Measurements from ENCODE around the gene LRIG1.

The LRIG1 gene

DNA sequence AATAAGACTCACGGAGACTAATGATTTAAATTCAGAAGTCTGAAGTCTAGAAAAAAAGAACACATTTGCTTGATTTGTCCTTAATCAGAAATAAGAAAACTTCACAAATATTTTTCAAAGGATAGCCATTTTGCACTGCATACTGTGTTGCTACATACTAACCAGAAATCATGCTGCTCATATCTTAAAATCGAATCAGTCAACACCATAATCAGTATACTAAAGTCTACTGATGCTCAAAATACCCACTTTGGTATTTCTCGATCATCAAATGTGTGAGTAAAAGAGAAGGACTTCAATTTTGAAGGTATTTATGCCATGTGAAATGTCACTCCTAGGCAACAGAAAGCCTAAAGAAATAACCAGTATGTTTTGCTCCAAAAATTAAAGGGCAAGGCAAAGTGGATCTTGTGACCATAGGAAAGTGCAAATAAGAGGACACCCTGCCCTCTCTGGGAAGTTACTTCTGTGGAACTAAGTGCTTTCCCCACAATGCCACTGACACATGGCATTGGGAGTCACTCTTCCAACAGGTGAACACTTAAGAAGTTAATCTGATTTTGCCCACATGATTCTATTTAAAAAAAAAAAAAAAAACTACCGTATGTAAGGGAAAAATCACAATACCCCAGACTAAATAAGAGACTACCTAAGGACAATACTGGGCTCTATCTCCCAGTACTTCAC, 2.7 kb downstream of the LRIG1 start:
- H3K4me3 ChIP-seq (ENCODE audit: low read depth, low read length): no peak overlapping the region
- TF ChIP-seq, protein P1, sequence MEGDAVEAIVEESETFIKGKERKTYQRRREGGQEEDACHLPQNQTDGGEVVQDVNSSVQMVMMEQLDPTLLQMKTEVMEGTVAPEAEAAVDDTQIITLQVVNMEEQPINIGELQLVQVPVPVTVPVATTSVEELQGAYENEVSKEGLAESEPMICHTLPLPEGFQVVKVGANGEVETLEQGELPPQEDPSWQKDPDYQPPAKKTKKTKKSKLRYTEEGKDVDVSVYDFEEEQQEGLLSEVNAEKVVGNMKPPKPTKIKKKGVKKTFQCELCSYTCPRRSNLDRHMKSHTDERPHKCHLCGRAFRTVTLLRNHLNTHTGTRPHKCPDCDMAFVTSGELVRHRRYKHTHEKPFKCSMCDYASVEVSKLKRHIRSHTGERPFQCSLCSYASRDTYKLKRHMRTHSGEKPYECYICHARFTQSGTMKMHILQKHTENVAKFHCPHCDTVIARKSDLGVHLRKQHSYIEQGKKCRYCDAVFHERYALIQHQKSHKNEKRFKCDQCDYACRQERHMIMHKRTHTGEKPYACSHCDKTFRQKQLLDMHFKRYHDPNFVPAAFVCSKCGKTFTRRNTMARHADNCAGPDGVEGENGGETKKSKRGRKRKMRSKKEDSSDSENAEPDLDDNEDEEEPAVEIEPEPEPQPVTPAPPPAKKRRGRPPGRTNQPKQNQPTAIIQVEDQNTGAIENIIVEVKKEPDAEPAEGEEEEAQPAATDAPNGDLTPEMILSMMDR (IDR thresholded peaks at IDR 0.05; ENCODE audit: borderline replicate concordance, insufficient read depth, low read depth, low read length): no peak

DNA sequence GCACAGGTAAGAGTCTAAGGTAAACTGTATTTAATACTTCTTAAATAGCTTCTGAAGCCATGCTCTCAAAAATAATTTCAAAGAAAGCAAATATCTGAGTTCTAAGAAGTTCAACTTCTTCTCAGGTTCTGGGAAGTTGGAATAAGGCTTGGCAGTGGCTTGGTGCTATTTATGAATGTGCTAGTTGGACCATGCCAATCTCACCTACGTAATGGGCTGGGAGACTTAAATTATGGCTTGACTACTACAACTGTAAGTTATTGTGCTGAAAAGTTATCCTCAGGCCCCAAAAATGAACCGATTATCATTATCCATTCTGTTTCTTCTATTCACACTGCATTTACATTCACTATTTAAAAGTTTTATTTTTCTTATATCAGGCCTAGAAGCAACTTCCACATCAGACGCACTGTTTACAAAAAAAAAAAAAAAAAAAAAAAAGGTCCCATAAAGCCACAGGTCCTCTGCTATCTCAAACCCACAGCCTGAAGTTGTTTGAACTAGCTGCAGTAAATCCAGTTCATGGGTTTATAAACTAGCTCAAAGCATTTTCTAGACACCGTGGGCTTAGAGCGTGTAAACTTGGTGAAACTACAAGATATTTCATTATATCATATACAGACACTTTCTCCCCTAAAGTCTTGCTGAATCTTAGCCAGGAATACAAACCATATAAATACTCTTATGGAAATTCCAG, 3.4 kb downstream of the LRIG1 start:
- TF ChIP-seq, protein P1 (IDR thresholded peaks at IDR 0.05; ENCODE audit: borderline replicate concordance, insufficient read depth, low read depth, low read length): no peak
- H3K4me3 ChIP-seq (ENCODE audit: low read depth, low read length): no peak overlapping the region

DNA sequence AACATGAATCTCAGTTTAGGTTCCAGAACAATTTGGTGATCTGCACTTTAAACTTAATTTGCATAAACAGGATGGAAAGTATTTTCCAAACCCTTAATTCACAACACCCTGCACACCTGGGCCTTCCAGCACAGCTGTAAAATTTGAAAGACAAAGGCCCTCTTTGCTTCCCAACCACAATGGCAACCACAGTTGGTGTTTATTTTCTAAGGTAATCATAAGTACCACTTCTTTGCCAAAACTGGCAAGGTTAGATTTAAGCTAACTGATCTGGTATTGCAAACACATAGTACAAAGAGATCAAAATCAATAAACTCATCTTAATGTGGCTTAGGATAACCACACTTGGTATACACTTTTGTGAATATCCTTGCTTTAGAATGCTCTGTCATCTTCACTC, 4.1 kb downstream of the LRIG1 start:
- no peak overlapping the region for H3K4me3 ChIP-seq (ENCODE audit: low read depth, low read length)
- TF ChIP-seq, protein P1 (IDR thresholded peaks at IDR 0.05; ENCODE audit: borderline replicate concordance, insufficient read depth, low read depth, low read length): no peak

GRCh38 chr3:66496301-66496700, 4.5 kb downstream of the LRIG1 start:
- TF ChIP-seq, protein P1 (IDR thresholded peaks at IDR 0.05; ENCODE audit: borderline replicate concordance, insufficient read depth, low read depth, low read length): no peak
- H3K4me3 ChIP-seq (ENCODE audit: low read depth, low read length): no peak overlapping the region

GRCh38 chr3:66495668-66496045, 5.2 kb downstream of the LRIG1 start:
- no peak overlapping the region for H3K4me3 ChIP-seq (ENCODE audit: low read depth, low read length)
- TF ChIP-seq, protein P1 (IDR thresholded peaks at IDR 0.05; ENCODE audit: borderline replicate concordance, insufficient read depth, low read depth, low read length): no peak

GRCh38 chr3:66494959-66495667, 5.7 kb downstream of the LRIG1 start:
- no peak overlapping the region for H3K4me3 ChIP-seq (ENCODE audit: low read depth, low read length)

More at GRCh38 chr3:66494959-66495667, 5.7 kb downstream of the LRIG1 start:
- TF ChIP-seq, protein P1 (IDR thresholded peaks at IDR 0.05; ENCODE audit: borderline replicate concordance, insufficient read depth, low read depth, low read length): no peak

Measured in GM12875 (cell line).